ENCODE results near the gene MRFAP1. TPM values are rescaled to one million over a fixed set of nuclear protein-coding genes. Genes with fewer than 3 reads are reported as not detected.
A peak's percentile ranks its signal among the peaks of the same experiment; 100 is the strongest.

MRFAP1 gene
- total RNA-seq, 2 donors from 2014 or later: 148 to 153 TPM

DNA sequence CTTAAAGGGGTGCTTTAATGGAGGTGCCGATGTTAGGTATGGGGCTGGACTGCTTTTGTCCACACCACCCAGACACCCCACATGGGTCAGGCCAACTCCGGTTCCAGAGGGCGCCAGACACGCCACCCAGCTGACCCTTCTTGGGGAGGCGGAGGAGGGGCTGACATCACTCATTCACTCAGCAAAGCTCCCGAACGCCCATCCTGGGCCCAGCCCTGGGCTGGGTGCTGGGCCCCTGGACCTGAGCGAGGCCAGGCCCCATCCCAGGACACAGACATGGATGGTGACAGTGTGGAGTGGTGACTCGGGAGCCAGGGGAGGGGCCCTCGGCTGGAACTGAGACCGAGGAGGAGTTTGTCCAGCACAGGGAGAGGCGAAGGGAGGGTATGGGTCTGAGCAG lies 37.4 kb upstream of the MRFAP1 start:
- Mint-ChIP-seq H3K36me3 (ENCODE audit: insufficient read depth in 2 of 2) (peaks cover 19 to 33% of the 10 kb centered on the region in 2 donors), H3K4me1 (ENCODE audit: low read depth) (peaks cover 5% of the 10 kb centered on the region), H3K9me3 (peaks cover 8 to 12% of the 10 kb centered on the region in 2 donors), H3K27me3 (ENCODE audit: low read depth) (no peaks in the 10 kb centered on the region), H3K27ac (no peak overlapping the region), H3K4me3 (no peak overlapping the region)
- ATAC-seq (replicated peaks in 1 of 2) (no peak), DNase-seq (no peak)

- ATAC-seq (replicated peaks in 1 of 2): no peak
- peaks cover 8 to 12% of the 10 kb centered on the region in 2 donors for H3K9me3 Mint-ChIP-seq
- H3K36me3 Mint-ChIP-seq (ENCODE audit: insufficient read depth in 2 of 2): peaks cover 19 to 33% of the 10 kb centered on the region in 2 donors
- H3K4me1 Mint-ChIP-seq (ENCODE audit: low read depth): peaks cover 7% of the 10 kb centered on the region
- no peak overlapping the region for H3K27ac Mint-ChIP-seq
- no peak overlapping the region for H3K4me3 Mint-ChIP-seq
- no peaks in the 10 kb centered on the region for H3K27me3 Mint-ChIP-seq (ENCODE audit: low read depth)
- no peak for DNase-seq
These were observed 35.4 kb upstream of the MRFAP1 start for GRCh38 chr4:6605114-6605513.

- ATAC-seq (replicated peaks in 1 of 2): no peak
- Mint-ChIP-seq H3K27me3 (ENCODE audit: low read depth) (no peaks in the 10 kb centered on the region), H3K9me3 (peaks cover 8 to 12% of the 10 kb centered on the region in 2 donors), H3K4me1 (ENCODE audit: low read depth) (peaks cover 7% of the 10 kb centered on the region), H3K27ac (no peak overlapping the region), H3K36me3 (ENCODE audit: insufficient read depth in 2 of 2) (peaks cover 19 to 33% of the 10 kb centered on the region in 2 donors), H3K4me3 (no peak overlapping the region)
- no peak for DNase-seq
These were observed 34.9 kb upstream of the MRFAP1 start for GRCh38 chr4:6605605-6606004.

- H3K27ac Mint-ChIP-seq: no peak overlapping the region
- H3K36me3 Mint-ChIP-seq (ENCODE audit: insufficient read depth in 2 of 2): peaks cover 19 to 33% of the 10 kb centered on the region in 2 donors
- peaks cover 8 to 12% of the 10 kb centered on the region in 2 donors for H3K9me3 Mint-ChIP-seq
These were observed 33.8 kb upstream of the MRFAP1 start for GRCh38 chr4:6606465-6607235.

DNA sequence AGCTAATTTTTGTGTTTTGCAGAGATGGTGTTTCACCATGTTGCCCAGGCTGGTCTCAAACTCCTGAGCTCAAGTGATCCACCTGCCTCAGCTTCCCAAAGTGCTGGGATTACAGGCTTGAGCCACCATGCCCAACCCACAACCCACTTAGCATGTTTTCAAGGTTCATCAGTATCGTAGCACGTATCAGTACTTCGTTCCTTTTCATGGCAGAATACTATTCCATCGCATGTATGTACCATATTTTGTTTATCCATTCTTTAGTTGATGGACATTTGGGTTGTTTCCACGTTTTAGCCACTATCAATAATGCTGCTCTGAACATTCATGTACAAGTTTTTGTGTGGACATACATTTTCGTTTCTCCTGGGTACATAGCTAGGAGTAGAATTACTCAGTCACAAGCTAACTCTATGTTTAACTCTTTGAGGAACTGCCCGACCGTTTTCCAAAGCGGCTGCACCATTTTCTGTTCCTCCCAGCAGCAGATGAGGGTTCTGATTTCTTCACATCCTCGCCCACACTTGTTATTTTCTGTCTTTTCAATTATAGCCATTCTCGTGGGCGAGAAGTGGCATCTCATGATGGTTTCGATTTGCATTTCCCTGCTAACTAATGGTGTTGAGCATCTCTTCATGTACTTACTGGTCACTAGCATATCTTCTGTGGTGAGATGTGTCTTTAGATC lies 33.0 kb upstream of the MRFAP1 start:
- Mint-ChIP-seq H3K4me1 (ENCODE audit: low read depth) (peaks cover 7% of the 10 kb centered on the region), H3K4me3 (no peak overlapping the region), H3K9me3 (peaks cover 8 to 12% of the 10 kb centered on the region in 2 donors), H3K27me3 (ENCODE audit: low read depth) (no peaks in the 10 kb centered on the region), H3K27ac (peak overlapping the region; percentile 35), H3K36me3 (ENCODE audit: insufficient read depth in 2 of 2) (peaks cover 19 to 33% of the 10 kb centered on the region in 2 donors)
- no peak for DNase-seq
- no peak for ATAC-seq (replicated peaks in 1 of 2)

More at GRCh38 chr4:6606465-6607235, 33.8 kb upstream of the MRFAP1 start:
- DNase-seq (no peak), ATAC-seq (replicated peaks in 1 of 2) (no peak)
- no peaks in the 10 kb centered on the region for H3K27me3 Mint-ChIP-seq (ENCODE audit: low read depth)
- H3K4me1 Mint-ChIP-seq (ENCODE audit: low read depth): peaks cover 7% of the 10 kb centered on the region
- no peak overlapping the region for H3K4me3 Mint-ChIP-seq

DNA sequence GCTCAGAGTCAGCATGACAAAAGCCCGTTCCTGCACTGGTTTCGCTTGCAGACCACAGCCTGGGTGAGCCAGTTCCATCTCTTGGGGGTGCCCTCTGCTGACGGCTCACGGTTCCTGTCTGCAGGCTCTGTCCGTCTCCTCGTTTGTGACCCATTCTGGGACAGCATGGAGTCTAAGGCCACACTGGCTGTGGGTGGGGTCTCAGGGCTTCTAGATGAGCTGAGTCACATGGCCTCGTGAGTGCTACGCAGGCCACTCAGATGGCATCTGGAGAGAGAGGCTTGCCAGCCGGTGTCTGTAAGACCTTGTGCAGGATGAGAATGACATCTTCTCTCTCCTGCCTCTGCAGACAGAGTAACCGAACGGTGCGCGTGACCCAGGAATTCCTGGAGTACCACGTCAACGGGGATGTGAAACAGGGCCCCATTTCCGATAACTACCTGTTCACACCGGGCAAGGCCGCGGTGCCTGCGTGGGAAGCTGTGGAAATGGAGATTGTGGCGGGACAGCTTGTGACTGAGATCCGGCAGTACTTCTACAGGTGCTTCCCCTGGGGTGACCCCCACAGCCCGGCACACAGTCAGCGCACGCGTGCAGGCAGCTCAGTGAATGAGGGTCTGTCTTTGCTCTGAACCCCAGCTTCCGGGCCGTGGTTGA lies 31.6 kb upstream of the MRFAP1 start:
- peaks cover 7% of the 10 kb centered on the region for H3K4me1 Mint-ChIP-seq (ENCODE audit: low read depth)
- ATAC-seq (replicated peaks in 1 of 2) (peak; percentile 39 to 53), DNase-seq (no peak)
- H3K36me3 Mint-ChIP-seq (ENCODE audit: insufficient read depth in 2 of 2): peaks cover 18 to 23% of the 10 kb centered on the region in 2 donors
- H3K9me3 Mint-ChIP-seq: peaks cover 7 to 12% of the 10 kb centered on the region in 2 donors
- H3K27ac Mint-ChIP-seq: no peak overlapping the region
- H3K27me3 Mint-ChIP-seq (ENCODE audit: low read depth): no peaks in the 10 kb centered on the region
- H3K4me3 Mint-ChIP-seq: no peak overlapping the region

DNA sequence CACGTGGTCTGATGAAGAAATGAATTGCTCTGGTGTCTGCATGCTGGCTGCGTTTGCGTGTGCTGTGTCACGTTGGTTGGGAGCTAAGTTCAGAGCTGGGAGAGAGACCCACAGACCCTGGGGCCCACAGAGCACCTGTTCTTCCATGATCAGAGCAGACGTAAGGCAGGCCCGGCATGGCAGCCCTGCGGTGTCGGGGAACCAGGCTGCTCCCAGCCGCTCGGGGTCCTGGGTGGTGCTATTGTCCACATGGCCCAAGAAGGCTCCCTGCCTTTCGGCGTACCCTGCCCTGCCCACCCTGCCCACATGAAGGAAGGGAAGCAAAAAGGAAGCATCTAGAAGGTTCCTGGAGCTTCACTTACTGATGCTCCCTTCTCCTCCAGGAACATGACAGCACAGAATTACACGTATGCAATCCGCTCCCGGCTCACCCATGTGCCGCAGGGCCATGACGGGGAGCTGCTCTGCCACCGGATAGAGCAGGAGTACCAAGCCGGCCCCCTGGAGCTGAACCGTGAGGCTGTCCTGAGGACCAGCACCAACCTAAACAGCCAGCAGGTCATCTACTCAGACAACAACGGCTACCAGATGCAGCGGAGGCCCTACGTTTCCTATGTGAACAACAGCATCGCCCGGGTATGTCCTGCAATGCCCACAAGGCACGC lies 30.9 kb upstream of the MRFAP1 start:
- H3K36me3 Mint-ChIP-seq (ENCODE audit: insufficient read depth in 2 of 2): peaks cover 13 to 18% of the 10 kb centered on the region in 2 donors
- H3K27me3 Mint-ChIP-seq (ENCODE audit: low read depth): no peaks in the 10 kb centered on the region
- H3K4me3 Mint-ChIP-seq: no peak overlapping the region
- no peak overlapping the region for H3K27ac Mint-ChIP-seq
- H3K9me3 Mint-ChIP-seq: peaks cover 4 to 6% of the 10 kb centered on the region in 2 donors
- DNase-seq: no peak
- peaks cover 7% of the 10 kb centered on the region for H3K4me1 Mint-ChIP-seq (ENCODE audit: low read depth)
- ATAC-seq (replicated peaks in 1 of 2): no peak

GRCh38 chr4:6610856-6611430 lies 29.5 kb upstream of the MRFAP1 start:
- Mint-ChIP-seq H3K36me3 (ENCODE audit: insufficient read depth in 2 of 2) (peaks cover 2 to 5% of the 10 kb centered on the region in 2 donors), H3K4me3 (no peak overlapping the region)

GRCh38 chr4:6612961-6613675 lies 27.4 kb upstream of the MRFAP1 start:
- Mint-ChIP-seq H3K27me3 (ENCODE audit: low read depth) (no peaks in the 10 kb centered on the region), H3K27ac (no peak overlapping the region), H3K36me3 (ENCODE audit: insufficient read depth in 2 of 2) (peaks cover 2 to 7% of the 10 kb centered on the region in 2 donors), H3K4me3 (no peak overlapping the region), H3K9me3 (no peaks in the 10 kb centered on the region), H3K4me1 (ENCODE audit: low read depth) (peaks cover 2% of the 10 kb centered on the region)
- ATAC-seq (replicated peaks in 1 of 2) (no peak), DNase-seq (no peak)

More at GRCh38 chr4:6610856-6611430, 29.5 kb upstream of the MRFAP1 start:
- ATAC-seq (replicated peaks in 1 of 2) (no peak), DNase-seq (no peak)
- Mint-ChIP-seq H3K27me3 (ENCODE audit: low read depth) (no peaks in the 10 kb centered on the region), H3K4me1 (ENCODE audit: low read depth) (peaks cover 7% of the 10 kb centered on the region), H3K9me3 (no peaks in the 10 kb centered on the region), H3K27ac (no peak overlapping the region)

- peak overlapping the region; percentile 50 for H3K27ac Mint-ChIP-seq
- H3K4me3 Mint-ChIP-seq: no peak overlapping the region
- H3K4me1 Mint-ChIP-seq (ENCODE audit: low read depth): no peaks in the 10 kb centered on the region
- no peaks in the 10 kb centered on the region for H3K27me3 Mint-ChIP-seq (ENCODE audit: low read depth)
- DNase-seq (no peak), ATAC-seq (replicated peaks in 1 of 2) (no peak)
- no peaks in the 10 kb centered on the region for H3K9me3 Mint-ChIP-seq
- peaks cover 2 to 10% of the 10 kb centered on the region in 2 donors for H3K36me3 Mint-ChIP-seq (ENCODE audit: insufficient read depth in 2 of 2)
These were observed 26.5 kb upstream of the MRFAP1 start for GRCh38 chr4:6613676-6614651.

GRCh38 chr4:6614701-6615230 lies 25.7 kb upstream of the MRFAP1 start:
- Mint-ChIP-seq H3K9me3 (no peaks in the 10 kb centered on the region), H3K4me3 (no peak overlapping the region), H3K27ac (no peak overlapping the region), H3K27me3 (ENCODE audit: low read depth) (no peaks in the 10 kb centered on the region), H3K4me1 (ENCODE audit: low read depth) (no peaks in the 10 kb centered on the region), H3K36me3 (ENCODE audit: insufficient read depth in 2 of 2) (peaks cover 2 to 10% of the 10 kb centered on the region in 2 donors)
- ATAC-seq (replicated peaks in 1 of 2) (no peak), DNase-seq (no peak)

Measured in activated T-cell treated with anti-CD3 and anti-CD28 coated beads, Interleukin-2, amount 50 U/mL, for 72 hours (primary cell).